ENCODE results near the gene NT5C1A.

DNA sequence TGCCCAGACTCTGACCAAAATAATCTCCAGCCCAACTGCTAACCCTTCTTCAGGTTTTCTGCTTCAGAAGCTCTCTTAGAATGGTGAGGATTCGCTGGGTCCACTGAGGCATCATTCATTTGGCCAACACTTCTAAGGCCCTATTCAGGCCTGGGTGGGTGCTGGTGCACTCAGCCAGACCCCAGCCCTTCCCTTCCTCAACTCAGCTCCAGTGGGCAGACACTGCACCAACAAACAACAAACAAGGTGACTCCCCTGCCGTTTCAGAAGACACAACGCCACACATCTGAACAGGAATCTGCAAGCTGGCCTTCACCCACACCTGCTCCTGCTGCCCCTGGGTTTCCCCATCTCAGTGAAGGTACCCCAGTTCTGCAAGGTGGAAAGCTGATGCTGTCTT, 38.5 kb downstream of the NT5C1A start:
- TF ChIP-seq, protein P1, sequence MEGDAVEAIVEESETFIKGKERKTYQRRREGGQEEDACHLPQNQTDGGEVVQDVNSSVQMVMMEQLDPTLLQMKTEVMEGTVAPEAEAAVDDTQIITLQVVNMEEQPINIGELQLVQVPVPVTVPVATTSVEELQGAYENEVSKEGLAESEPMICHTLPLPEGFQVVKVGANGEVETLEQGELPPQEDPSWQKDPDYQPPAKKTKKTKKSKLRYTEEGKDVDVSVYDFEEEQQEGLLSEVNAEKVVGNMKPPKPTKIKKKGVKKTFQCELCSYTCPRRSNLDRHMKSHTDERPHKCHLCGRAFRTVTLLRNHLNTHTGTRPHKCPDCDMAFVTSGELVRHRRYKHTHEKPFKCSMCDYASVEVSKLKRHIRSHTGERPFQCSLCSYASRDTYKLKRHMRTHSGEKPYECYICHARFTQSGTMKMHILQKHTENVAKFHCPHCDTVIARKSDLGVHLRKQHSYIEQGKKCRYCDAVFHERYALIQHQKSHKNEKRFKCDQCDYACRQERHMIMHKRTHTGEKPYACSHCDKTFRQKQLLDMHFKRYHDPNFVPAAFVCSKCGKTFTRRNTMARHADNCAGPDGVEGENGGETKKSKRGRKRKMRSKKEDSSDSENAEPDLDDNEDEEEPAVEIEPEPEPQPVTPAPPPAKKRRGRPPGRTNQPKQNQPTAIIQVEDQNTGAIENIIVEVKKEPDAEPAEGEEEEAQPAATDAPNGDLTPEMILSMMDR (IDR thresholded peaks at IDR 0.05; ENCODE audit: poor library complexity) = no peak
- TF ChIP-seq EZH2 (IDR thresholded peaks at IDR 0.05; ENCODE audit: borderline replicate concordance) = peak; percentile 38

Data from hepatocyte (in vitro differentiated cells).